GM15510 (cell line): ENCODE results near the gene ZSCAN10.

Experiments used
- POLR2A ChIP-seq: IDR thresholded peaks from 3 replicates; pipeline ENCODE4 v1.6.1; 2011; ENCODE audit warnings: borderline replicate concordance; ENCODE audit not compliant: insufficient read length; ENCODE audit errors: extremely low read depth

Gene ZSCAN10

DNA sequence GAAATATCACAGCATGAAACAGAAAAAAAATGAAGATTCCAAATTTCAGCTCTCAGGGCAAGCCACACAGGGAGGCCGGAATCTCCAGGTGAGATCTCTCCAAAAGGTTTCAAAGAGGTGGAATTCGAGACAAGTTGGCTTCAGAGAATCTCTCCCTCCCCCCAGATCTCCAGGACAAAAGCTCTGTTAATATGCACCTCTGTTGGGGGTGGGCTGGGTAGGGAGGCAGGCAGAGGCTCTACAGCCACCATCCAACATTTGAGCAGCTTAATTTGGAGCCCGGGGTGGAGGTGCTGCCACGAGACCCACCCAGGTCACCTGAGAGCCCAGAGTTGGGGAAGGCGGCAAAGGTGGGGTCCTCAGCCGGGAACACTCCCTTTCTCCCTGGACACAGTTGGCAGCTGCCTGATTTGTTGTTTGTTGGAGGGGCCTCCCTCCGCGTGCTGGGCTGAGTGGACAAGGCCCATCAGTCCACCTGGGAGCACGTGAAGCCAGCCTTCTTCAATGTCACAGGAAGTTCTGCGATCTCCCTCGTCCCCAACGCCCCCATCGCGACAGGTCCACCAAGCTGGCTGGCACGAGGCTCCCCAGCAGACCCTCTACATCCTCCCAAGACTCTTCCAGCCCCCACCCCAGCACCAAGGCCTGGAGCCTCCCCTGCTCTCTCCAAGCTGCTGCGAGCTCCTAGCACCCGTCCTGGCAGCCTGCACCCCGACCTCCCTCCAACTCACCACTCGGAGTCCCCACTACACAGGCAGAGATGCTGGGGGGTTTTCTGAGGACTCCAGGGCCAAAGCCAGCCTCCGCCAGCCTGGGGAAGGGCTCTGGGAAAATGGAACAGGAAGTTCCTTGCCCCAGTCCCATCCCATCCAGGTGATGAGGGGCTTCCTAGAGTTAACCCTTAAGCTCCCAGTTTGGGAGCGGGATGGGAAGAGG lies at the start of gene ZSCAN10:
TSS of gene ZSCAN10 (minus strand) at position 836 of the 936 bp plus-strand sequence. CDS start 6,357 bp downstream, outside the sequence.
- no peak for TF ChIP-seq POLR2A

- TF ChIP-seq POLR2A, result no peak
Observed at GRCh38 chr16:3148256-3149192, 49.4 kb upstream of the ZSCAN10 start.

- no peak for TF ChIP-seq POLR2A
Observed at GRCh38 chr16:3147757-3148104, 48.6 kb upstream of the ZSCAN10 start.

DNA sequence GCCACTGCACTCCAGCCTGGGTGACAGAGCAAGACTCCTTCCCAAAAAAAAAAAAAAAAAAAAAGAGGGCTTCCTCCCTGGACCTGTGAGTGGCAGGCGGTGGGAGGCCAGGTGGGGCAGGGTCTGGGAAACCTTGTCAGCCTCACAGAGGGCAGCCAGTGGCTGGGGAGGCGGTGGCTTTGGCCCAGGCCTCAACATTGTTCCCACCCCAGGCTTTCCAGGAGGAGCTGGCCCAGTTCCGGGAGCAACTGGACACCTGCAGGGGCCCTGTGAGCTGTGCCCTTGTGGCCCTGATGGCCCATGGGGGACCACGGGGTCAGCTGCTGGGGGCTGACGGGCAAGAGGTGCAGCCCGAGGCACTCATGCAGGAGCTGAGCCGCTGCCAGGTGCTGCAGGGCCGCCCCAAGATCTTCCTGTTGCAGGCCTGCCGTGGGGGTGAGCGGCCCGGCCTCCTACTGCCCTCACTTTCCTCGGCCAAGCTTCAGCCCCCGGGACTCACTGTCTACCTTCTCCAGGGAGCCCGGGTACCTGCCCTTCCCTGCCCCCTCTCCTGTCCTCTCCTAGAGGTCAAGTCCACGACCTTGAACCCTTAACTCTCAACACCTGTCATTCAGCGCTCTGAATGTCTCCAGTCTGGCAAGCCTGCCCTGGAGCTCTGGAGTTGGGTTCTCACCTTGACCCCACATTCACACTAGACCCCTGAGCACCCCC lies 48.1 kb upstream of the ZSCAN10 start:
- no peak for TF ChIP-seq POLR2A

DNA sequence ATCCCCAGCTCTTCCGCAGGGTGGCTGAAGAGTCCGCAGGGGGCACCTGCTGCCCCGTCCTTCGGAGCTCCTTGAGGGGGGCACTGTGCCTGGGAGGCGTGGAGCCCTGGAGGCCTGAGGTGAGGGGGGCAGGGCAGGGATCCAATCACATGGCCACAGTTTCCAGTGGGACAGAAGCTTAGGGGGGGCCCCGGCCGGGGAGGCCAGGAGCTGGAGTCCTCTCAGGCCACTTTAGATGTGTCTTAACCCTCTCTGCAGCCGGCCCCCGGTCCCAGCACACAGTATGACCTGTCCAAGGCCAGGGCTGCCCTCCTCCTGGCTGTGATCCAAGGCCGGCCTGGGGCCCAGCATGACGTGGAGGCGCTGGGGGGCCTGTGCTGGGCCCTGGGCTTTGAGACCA lies 46.6 kb upstream of the ZSCAN10 start:
- TF ChIP-seq POLR2A, result no peak

- TF ChIP-seq POLR2A, result no peak
Observed at GRCh38 chr16:3145151-3145550, 46.1 kb upstream of the ZSCAN10 start.

- TF ChIP-seq POLR2A, result no peak
Observed at GRCh38 chr16:3144321-3144983, 45.4 kb upstream of the ZSCAN10 start.

GRCh38 chr16:3143598-3144320 lies 44.7 kb upstream of the ZSCAN10 start:
- TF ChIP-seq POLR2A, result no peak

DNA sequence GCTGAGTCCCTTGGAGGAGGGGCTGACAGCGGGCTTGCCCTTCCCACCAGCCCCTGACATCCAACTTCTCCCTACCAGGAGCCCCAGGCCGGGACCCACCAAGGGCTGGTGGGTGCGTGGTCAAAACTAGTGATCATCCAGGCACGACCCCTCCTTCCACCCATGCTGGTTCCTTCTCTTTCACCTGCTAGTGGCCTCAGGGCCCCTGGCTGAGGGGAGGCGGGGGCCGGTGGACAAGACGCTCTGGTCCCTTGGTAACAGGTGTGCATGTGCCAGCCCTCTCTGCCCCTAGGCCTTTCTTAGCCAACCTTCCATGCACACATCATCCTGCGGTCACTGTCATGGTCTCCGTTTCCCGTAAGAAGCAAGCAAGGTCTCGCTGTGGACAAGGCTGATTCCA lies 44.1 kb upstream of the ZSCAN10 start:
- TF ChIP-seq POLR2A, result no peak

DNA sequence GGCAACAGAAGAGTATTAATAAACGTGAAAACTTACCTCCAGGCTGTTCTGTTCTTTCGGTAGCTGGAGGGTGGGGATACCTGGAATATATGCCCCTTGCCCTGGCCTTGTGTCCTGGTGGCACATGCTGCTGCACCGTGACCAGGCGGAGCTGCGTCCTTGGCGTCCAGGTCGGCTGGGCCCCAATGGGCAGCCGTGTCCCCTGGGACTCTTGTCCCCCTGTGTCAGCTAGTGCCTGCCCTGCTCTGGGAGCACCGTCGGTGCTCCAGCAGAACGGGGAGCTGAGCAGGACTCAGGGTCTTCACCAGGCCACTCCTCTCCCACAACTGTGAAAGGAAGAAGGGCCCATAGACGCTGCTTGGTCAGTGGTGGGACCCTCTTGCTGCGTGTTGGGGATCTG lies 43.7 kb upstream of the ZSCAN10 start:
- no peak for TF ChIP-seq POLR2A

- TF ChIP-seq POLR2A, result no peak
Observed at GRCh38 chr16:3142327-3142726, 43.2 kb upstream of the ZSCAN10 start.

GRCh38 chr16:3141781-3142311 lies 42.8 kb upstream of the ZSCAN10 start:
- no peak for TF ChIP-seq POLR2A
